ENCODE data around the gene HCFC2.

Gene HCFC2

GRCh38 chr12:104064842-104065427 lies 604 bp downstream of the HCFC2 start:
- Histone ChIP-seq H3K27ac (no peak overlapping the region), H3K9me3 (ENCODE audit: low read depth, low read length) (no peaks in the 10 kb centered on the region), H3K36me3 (ENCODE audit: insufficient read depth, low read length) (peaks cover 13% of the 10 kb centered on the region; the same call in 1 of the 2 replicates), H3K4me3 (peak overlapping the region; percentile 91), H3K9ac (ENCODE audit: insufficient read length) (peak overlapping the region; percentile 85)
- TF ChIP-seq FOXP2 (optimal IDR thresholded peaks at IDR 0.05; ENCODE audit: control extremely low read depth, extremely low read length, insufficient read depth) (no peak), POLR2AphosphoS5 (IDR thresholded peaks at IDR 0.05; ENCODE audit: borderline replicate concordance, low read depth, low read length) (no peak), EZH2 (IDR thresholded peaks at IDR 0.05) (no peak)
- DNase-seq (ENCODE audit: low read depth, low spot score) = no peak

- H3K9me3 ChIP-seq (ENCODE audit: low read depth, low read length) = no peaks in the 10 kb centered on the region
- no peak overlapping the region for H3K27ac ChIP-seq
- peaks cover 23% of the 10 kb centered on the region for H3K36me3 ChIP-seq (ENCODE audit: insufficient read depth, low read length)
- DNase-seq (ENCODE audit: low read depth, low spot score) = no peak
- H3K4me3 ChIP-seq = no peak overlapping the region
- no peak overlapping the region for H3K9ac ChIP-seq (ENCODE audit: insufficient read length)
- TF ChIP-seq POLR2AphosphoS5 (IDR thresholded peaks at IDR 0.05; ENCODE audit: borderline replicate concordance, low read depth, low read length) = no peak
These were observed 7.8 kb downstream of the HCFC2 start for GRCh38 chr12:104072099-104072498.

GRCh38 chr12:104073699-104074098 lies 9.4 kb downstream of the HCFC2 start:
- Histone ChIP-seq H3K27ac (no peak overlapping the region), H3K4me3 (no peak overlapping the region), H3K9me3 (ENCODE audit: low read depth, low read length) (no peaks in the 10 kb centered on the region), H3K9ac (ENCODE audit: insufficient read length) (no peak overlapping the region), H3K36me3 (ENCODE audit: insufficient read depth, low read length) (peaks cover 15% of the 10 kb centered on the region)
- no peak for DNase-seq (ENCODE audit: low read depth, low spot score)
- TF ChIP-seq FOXP2 (optimal IDR thresholded peaks at IDR 0.05; ENCODE audit: control extremely low read depth, extremely low read length, insufficient read depth) (no peak), POLR2AphosphoS5 (IDR thresholded peaks at IDR 0.05; ENCODE audit: borderline replicate concordance, low read depth, low read length) (no peak), EZH2 (IDR thresholded peaks at IDR 0.05) (no peak)

- no peak overlapping the region for H3K4me3 ChIP-seq
- no peak overlapping the region for H3K27ac ChIP-seq
- DNase-seq (ENCODE audit: low read depth, low spot score) = no peak
- no peak overlapping the region for H3K9ac ChIP-seq (ENCODE audit: insufficient read length)
- peaks cover 16% of the 10 kb centered on the region for H3K36me3 ChIP-seq (ENCODE audit: insufficient read depth, low read length)
- H3K9me3 ChIP-seq (ENCODE audit: low read depth, low read length) = no peaks in the 10 kb centered on the region
- TF ChIP-seq EZH2 (IDR thresholded peaks at IDR 0.05) (no peak), FOXP2 (optimal IDR thresholded peaks at IDR 0.05; ENCODE audit: control extremely low read depth, extremely low read length, insufficient read depth) (no peak), POLR2AphosphoS5 (IDR thresholded peaks at IDR 0.05; ENCODE audit: borderline replicate concordance, low read depth, low read length) (no peak)
These were observed 14.7 kb downstream of the HCFC2 start for GRCh38 chr12:104079024-104079423.

- Histone ChIP-seq H3K9me3 (ENCODE audit: low read depth, low read length) (no peaks in the 10 kb centered on the region), H3K27ac (no peak overlapping the region), H3K4me3 (no peak overlapping the region), H3K9ac (ENCODE audit: insufficient read length) (no peak overlapping the region), H3K36me3 (ENCODE audit: insufficient read depth, low read length) (peaks cover 21% of the 10 kb centered on the region)
- TF ChIP-seq FOXP2 (optimal IDR thresholded peaks at IDR 0.05; ENCODE audit: control extremely low read depth, extremely low read length, insufficient read depth) (no peak), EZH2 (IDR thresholded peaks at IDR 0.05) (no peak), POLR2AphosphoS5 (IDR thresholded peaks at IDR 0.05; ENCODE audit: borderline replicate concordance, low read depth, low read length) (no peak)
- DNase-seq (ENCODE audit: low read depth, low spot score) = no peak
These were observed 16.4 kb downstream of the HCFC2 start for GRCh38 chr12:104080764-104081163.

- DNase-seq (ENCODE audit: low read depth, low spot score) = no peak
- Histone ChIP-seq H3K36me3 (ENCODE audit: insufficient read depth, low read length) (peaks cover 33% of the 10 kb centered on the region), H3K9ac (ENCODE audit: insufficient read length) (no peak overlapping the region), H3K27ac (no peak overlapping the region), H3K9me3 (ENCODE audit: low read depth, low read length) (no peaks in the 10 kb centered on the region), H3K4me3 (no peak overlapping the region)
- no peak for TF ChIP-seq FOXP2 (optimal IDR thresholded peaks at IDR 0.05; ENCODE audit: control extremely low read depth, extremely low read length, insufficient read depth)
- no peak for TF ChIP-seq EZH2 (IDR thresholded peaks at IDR 0.05)
- TF ChIP-seq POLR2AphosphoS5 (IDR thresholded peaks at IDR 0.05; ENCODE audit: borderline replicate concordance, low read depth, low read length) = no peak
These were observed 19.6 kb downstream of the HCFC2 start for GRCh38 chr12:104083769-104084475.

GRCh38 chr12:104090685-104091084 lies 26.4 kb downstream of the HCFC2 start:
- H3K9me3 ChIP-seq (ENCODE audit: low read depth, low read length) = no peaks in the 10 kb centered on the region
- peaks cover 31% of the 10 kb centered on the region for H3K36me3 ChIP-seq (ENCODE audit: insufficient read depth, low read length)
- no peak for DNase-seq (ENCODE audit: low read depth, low spot score)
- TF ChIP-seq POLR2AphosphoS5 (IDR thresholded peaks at IDR 0.05; ENCODE audit: borderline replicate concordance, low read depth, low read length) (no peak), EZH2 (IDR thresholded peaks at IDR 0.05) (no peak), FOXP2 (optimal IDR thresholded peaks at IDR 0.05; ENCODE audit: control extremely low read depth, extremely low read length, insufficient read depth) (no peak)
- no peak overlapping the region for H3K27ac ChIP-seq
- H3K4me3 ChIP-seq = no peak overlapping the region
- H3K9ac ChIP-seq (ENCODE audit: insufficient read length) = no peak overlapping the region

- Histone ChIP-seq H3K9ac (ENCODE audit: insufficient read length) (no peak overlapping the region), H3K27ac (no peak overlapping the region), H3K36me3 (ENCODE audit: insufficient read depth, low read length) (peaks cover 31% of the 10 kb centered on the region), H3K4me3 (no peak overlapping the region), H3K9me3 (ENCODE audit: low read depth, low read length) (no peaks in the 10 kb centered on the region)
- TF ChIP-seq POLR2AphosphoS5 (IDR thresholded peaks at IDR 0.05; ENCODE audit: borderline replicate concordance, low read depth, low read length) (no peak), EZH2 (IDR thresholded peaks at IDR 0.05) (no peak), FOXP2 (optimal IDR thresholded peaks at IDR 0.05; ENCODE audit: control extremely low read depth, extremely low read length, insufficient read depth) (no peak)
- DNase-seq (ENCODE audit: low read depth, low spot score) = no peak
These were observed 26.8 kb downstream of the HCFC2 start for GRCh38 chr12:104091136-104091535.
